Activated naive CD8-positive, alpha-beta T cell treated with anti-CD3 and anti-CD28 coated beads, Interleukin-2, amount 10 ng/mL, durations not matched to agents 7 days and 5 days (primary cell): Measurements from ENCODE around the gene WDFY4. TPM values are rescaled to one million over a fixed set of nuclear protein-coding genes. Genes with fewer than 3 reads are reported as not detected.

Experiments used
- ATAC-seq: fragments of 150-1000 bp; cut with Tn5 transposase; one replicate; pipeline ENCODE4 v1.10.0; 2021; ENCODE audit warnings: low read depth, moderate library complexity
- POLR2A ChIA-PET: fragments of 350-600 bp; sonication (Branson Sonifier 250); formaldehyde crosslinking; loops from one replicate; lab custom pipeline; 2021; ENCODE audit warnings: antibody characterized with exemption; lab: Charles Lee
- DNase-seq: peaks from one replicate; pipeline ENCODE4 v3.0.0; 2021
- H3K27ac Mint-ChIP-seq: one replicate; pipeline ENCODE4 v1.8.0; 2022; ENCODE audit warnings: mild to moderate bottlenecking, mixed read lengths
- H3K27me3 Mint-ChIP-seq: one replicate; pipeline ENCODE4 v1.8.0; 2022; ENCODE audit warnings: mild to moderate bottlenecking, moderate library complexity, mixed read lengths
- H3K36me3 Mint-ChIP-seq: one replicate; pipeline ENCODE4 v1.8.0; 2021; ENCODE audit warnings: mild to moderate bottlenecking, mixed read lengths
- H3K4me1 Mint-ChIP-seq: one replicate; pipeline ENCODE4 v1.8.0; 2021; ENCODE audit warnings: mixed read lengths
- H3K4me3 Mint-ChIP-seq: one replicate; pipeline ENCODE4 v1.8.0; 2022; ENCODE audit warnings: mild to moderate bottlenecking, moderate library complexity, mixed read lengths
- H3K9me3 Mint-ChIP-seq: one replicate; pipeline ENCODE4 v1.8.0; 2021; ENCODE audit warnings: mixed read lengths
- total RNA-seq, 2 experiments: library from RNA; stranded (reverse); gene quantifications; one replicate each; pipeline ENCODE4 v1.2.3, GENCODE V29; 2021

WDFY4 gene
- total RNA-seq, 2 experiments from 2014 or later: 1.5 to 2.4 TPM

DNA sequence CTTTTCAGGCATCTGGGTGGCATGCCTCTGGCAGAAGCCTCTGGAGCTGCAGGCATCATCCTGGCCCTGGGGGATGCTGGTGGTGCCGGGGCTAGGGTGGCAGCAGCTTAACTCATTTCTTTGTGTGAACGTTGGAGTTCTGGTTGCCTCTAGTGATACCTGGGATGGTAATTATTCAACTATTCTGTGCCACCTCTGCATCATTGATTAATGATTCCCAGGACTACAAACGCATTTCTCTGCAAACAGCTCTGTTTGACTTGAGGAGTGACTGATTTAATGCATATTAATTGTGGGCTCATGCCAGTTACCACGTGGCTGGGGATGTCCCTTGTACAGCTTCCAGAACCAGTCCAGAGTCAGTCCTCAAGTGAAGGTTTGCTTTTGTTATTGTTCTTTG, 199.0 kb downstream of the WDFY4 start:
- H3K27me3 Mint-ChIP-seq: peaks cover 1% of the 10 kb centered on the region
- no peak overlapping the region for H3K27ac Mint-ChIP-seq
- ATAC-seq (no peak), DNase-seq (no peak)
- no peaks in the 10 kb centered on the region for H3K9me3 Mint-ChIP-seq
- H3K4me3 Mint-ChIP-seq: no peak overlapping the region
- POLR2A ChIA-PET: no interaction called here
- peaks cover 3% of the 10 kb centered on the region for H3K4me1 Mint-ChIP-seq
- H3K36me3 Mint-ChIP-seq: no peaks in the 10 kb centered on the region

DNA sequence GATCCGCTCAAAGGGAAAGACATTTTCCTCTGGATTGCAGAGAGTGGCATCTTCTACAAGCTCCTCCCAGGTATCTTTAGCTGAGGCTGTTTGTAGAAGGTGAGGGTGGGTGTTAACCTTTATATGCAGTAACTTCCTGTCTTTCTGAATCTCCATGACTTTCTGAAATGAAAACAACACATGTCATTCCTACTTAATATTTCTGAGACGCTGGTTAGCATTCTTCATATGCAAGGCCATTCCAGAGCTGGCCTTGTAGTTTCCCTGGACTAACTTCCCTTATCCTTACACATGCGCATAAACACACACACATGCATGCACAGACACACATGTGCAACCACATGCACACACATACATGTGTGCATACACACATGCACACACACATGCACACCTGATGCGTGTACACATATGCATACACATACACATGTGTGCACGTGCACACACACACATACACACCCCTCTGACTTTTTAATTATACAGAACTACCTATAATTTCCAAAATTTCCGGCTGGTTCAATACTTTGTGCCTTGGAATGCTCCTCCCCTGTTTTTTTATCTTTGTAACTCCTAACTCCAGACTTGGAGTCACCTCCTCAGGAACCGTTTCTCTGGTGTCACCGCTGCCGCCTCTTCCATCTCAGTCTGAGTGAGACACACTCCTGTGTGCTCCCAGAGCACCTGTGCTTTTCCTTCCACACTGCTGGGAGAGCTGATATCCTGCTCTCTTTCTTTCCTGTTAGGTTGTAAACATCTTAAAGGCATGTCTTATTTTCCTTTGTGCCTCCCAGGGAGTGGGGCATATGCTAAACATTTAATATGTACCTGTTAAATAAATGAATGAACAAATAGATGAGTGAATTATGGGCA, 199.7 kb downstream of the WDFY4 start:
- Mint-ChIP-seq H3K4me3 (no peak overlapping the region), H3K4me1 (peaks cover 3% of the 10 kb centered on the region), H3K27ac (no peak overlapping the region), H3K27me3 (peaks cover 1% of the 10 kb centered on the region), H3K9me3 (no peaks in the 10 kb centered on the region), H3K36me3 (no peaks in the 10 kb centered on the region)
- DNase-seq (no peak), ATAC-seq (no peak)
- POLR2A ChIA-PET: no interaction called here

DNA sequence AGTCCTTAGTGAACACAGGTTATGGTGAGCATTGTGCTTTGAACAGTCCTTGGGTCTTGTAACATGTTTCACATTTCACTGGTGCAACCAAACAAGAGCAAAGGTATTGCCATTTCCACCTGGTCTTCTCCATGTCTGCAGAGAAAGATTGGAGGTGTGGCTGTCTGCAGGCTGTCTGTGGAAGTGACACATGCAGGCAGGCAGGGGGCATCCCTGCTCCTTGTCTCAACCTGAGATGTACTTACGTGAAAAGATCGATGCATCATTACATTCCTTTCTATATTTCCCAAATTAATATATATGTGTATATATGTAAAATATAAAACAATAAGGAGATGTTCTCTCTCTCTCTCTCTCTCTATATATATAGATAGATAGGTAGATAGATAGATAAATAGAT, 200.7 kb downstream of the WDFY4 start:
- ATAC-seq: no peak
- no peak overlapping the region for H3K4me3 Mint-ChIP-seq
- no peaks in the 10 kb centered on the region for H3K36me3 Mint-ChIP-seq
- peaks cover 1% of the 10 kb centered on the region for H3K27me3 Mint-ChIP-seq
- peaks cover 3% of the 10 kb centered on the region for H3K4me1 Mint-ChIP-seq
- no peak overlapping the region for H3K27ac Mint-ChIP-seq
- no peaks in the 10 kb centered on the region for H3K9me3 Mint-ChIP-seq
- POLR2A ChIA-PET: no interaction called here
- no peak for DNase-seq

DNA sequence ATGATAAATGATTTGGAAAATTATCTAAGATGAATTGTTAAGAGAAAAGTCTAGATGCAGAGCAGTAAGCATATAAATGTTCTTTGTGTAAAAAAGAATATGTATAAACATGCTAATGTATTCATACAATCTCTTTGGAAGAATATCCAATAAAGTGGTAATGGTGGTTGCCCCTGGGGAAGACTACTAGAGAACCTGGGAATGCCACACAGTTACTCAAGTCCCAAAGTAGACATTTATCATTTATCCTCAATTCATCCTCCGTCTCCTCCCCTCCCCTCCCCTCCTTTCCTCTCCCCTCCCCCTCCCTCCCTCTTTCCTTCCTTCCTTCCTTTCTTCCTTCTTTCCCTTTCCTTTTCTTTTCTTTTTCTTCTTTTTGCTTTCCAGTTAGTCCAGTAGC, 203.3 kb downstream of the WDFY4 start:
- Mint-ChIP-seq H3K9me3 (no peaks in the 10 kb centered on the region), H3K4me1 (peaks cover 3% of the 10 kb centered on the region), H3K36me3 (no peaks in the 10 kb centered on the region), H3K27me3 (no peaks in the 10 kb centered on the region), H3K27ac (no peak overlapping the region), H3K4me3 (no peak overlapping the region)
- POLR2A ChIA-PET: no interaction called here
- no peak for ATAC-seq
- DNase-seq: no peak

DNA sequence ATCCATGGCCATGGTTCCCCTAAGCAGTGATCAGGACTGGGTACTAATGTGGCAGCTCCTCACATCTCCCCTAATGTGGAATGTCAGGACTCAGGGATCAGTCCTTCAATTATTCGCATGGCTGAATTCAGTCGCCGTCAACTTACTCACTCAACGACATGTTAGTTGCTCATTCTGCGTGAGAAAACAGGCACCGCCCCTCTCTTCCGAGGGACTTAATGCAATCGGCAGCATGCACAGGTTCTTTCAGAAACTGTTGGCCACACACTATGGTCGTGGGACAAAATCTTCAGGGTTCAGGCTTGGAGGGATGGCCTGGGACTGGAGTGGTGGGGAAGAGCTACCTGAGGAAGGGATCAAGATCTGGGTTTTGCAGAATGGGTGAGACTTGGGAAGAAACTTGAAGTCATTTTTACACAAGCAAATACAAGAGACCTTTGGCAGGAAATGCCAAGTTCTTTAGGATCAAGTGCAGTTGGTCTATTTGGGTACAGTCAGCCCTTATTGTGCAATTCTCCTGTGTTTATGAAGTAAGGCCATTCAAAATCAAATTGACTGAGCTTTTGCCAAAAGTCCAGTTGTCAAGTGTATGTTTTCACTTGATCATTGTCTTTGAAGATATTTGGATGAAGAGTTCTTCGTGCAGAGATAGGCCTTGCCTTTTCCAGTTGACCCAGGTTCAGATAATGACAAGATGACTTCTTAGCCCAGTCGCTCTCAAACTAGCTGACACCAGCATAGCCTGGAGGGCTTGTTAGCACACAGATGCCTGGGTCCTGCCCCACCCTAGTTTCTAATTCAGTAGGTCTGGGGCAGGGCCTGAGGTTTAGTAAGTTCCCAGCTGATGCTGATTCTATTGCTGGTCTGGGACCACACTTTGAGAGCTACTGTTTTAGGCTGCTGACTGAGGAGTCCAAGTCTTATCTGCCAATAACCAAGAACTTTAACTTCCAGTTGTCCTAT, 206.5 kb downstream of the WDFY4 start:
- no peak overlapping the region for H3K4me3 Mint-ChIP-seq
- POLR2A ChIA-PET: no interaction called here
- no peak overlapping the region for H3K27ac Mint-ChIP-seq
- ATAC-seq (no peak), DNase-seq (no peak)
- H3K4me1 Mint-ChIP-seq: no peaks in the 10 kb centered on the region
- no peaks in the 10 kb centered on the region for H3K9me3 Mint-ChIP-seq
- H3K27me3 Mint-ChIP-seq: no peaks in the 10 kb centered on the region
- no peaks in the 10 kb centered on the region for H3K36me3 Mint-ChIP-seq

DNA sequence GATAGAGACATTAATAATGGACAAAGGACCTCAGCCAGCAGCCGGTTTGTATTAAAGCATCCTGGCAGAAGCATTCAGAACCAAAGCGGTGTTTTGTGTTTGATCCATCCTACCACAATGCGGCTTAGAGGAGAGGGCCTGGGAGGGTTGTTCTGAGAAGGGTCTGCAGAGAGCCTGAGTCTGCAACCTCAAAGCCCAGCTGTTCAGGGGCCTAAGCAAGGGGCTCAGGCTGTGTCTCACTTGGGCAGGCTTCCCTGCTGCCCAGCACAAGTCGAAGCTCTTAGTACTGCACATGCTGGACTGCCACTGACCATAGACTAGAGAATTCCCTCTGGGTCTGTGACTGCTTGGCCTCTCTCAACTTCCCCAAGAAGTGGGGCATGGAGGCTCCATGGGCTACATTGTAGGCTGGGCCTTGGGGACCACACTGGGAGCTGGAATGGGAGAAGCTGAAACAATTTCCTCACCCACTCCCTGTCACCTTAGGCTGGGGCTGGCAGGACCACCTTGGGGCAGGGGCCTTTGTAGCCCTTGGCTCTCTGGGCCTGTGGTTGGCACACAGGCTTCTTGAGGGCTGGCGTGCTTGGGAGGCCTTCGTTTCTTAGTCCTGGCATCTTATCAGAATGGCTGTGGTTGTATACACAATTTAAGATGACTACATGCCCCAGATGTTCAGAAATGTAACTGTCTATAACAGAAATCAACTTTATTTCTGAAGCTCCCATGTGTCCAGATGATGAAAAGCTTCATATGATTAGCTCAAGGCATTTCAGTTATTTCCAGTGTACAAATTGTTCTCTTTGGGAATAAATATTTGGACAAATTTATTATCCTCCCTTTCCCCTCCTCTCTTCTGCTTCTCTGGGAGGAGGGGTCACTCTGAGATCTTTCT, 210.5 kb downstream of the WDFY4 start:
- H3K27ac Mint-ChIP-seq: no peak overlapping the region
- no peaks in the 10 kb centered on the region for H3K27me3 Mint-ChIP-seq
- H3K4me3 Mint-ChIP-seq: no peak overlapping the region
- POLR2A ChIA-PET: no interaction called here
- no peaks in the 10 kb centered on the region for H3K9me3 Mint-ChIP-seq
- DNase-seq (no peak), ATAC-seq (no peak)
- H3K4me1 Mint-ChIP-seq: no peaks in the 10 kb centered on the region
- H3K36me3 Mint-ChIP-seq: no peaks in the 10 kb centered on the region

DNA sequence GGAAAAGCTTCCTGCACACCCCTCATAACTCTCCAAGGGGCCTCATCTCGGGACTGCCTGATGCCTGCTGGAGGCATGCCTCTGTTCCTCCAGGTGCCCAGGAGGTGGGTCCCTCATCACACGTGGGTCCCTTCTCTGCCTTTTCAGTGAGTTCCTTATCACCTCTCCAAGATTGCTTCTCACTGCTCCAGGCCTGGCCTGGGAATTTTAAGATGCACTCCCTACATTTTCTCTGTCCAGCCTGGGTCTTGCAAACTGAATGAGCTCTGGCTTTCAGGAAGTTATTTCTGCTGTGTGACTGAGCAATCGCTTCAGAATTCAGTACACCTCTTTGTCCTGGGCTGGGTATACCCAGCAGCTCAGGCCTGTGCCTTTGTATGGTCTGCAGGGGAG, 211.1 kb downstream of the WDFY4 start:
- Mint-ChIP-seq H3K4me1 (no peaks in the 10 kb centered on the region), H3K9me3 (no peaks in the 10 kb centered on the region), H3K27ac (no peak overlapping the region), H3K27me3 (no peaks in the 10 kb centered on the region), H3K36me3 (no peaks in the 10 kb centered on the region), H3K4me3 (no peak overlapping the region)
- POLR2A ChIA-PET: no interaction called here
- no peak for DNase-seq
- ATAC-seq: no peak

DNA sequence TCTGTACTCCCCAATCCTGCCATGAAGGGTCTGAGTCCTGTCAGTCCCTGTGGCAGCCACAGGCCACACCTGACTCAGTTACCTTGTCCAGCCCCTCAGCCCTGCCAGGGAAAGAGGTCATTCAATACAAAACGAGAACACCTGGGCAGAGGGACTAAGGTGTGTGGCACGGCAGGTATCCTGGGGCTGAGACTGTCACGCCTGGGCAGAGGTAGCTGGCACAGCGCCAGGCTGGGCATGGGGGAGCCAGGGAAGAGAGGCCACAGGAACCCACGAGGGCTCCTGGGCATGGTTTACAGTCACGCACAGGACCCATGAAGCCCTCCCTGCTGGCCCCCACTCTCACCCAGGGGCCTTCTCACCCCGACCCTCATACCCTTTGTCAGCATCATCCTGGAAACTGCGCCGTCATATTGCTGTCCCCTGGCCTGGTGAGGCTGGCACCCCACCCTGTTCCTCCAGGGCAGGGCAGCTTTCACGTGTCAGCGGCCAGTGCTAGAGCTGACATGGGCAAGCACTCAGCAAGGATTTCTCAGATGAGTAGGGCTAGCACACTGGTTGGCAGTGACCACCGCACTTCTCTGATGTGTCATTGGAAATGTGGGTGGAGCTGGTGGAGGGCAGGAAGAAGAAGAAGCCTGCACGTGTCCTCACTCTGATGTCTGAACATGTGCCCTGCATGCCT, 212.2 kb downstream of the WDFY4 start:
- Mint-ChIP-seq H3K27me3 (no peaks in the 10 kb centered on the region), H3K4me3 (no peak overlapping the region), H3K9me3 (no peaks in the 10 kb centered on the region), H3K27ac (no peak overlapping the region), H3K36me3 (no peaks in the 10 kb centered on the region), H3K4me1 (no peaks in the 10 kb centered on the region)
- ATAC-seq (no peak), DNase-seq (no peak)
- POLR2A ChIA-PET: no interaction called here

DNA sequence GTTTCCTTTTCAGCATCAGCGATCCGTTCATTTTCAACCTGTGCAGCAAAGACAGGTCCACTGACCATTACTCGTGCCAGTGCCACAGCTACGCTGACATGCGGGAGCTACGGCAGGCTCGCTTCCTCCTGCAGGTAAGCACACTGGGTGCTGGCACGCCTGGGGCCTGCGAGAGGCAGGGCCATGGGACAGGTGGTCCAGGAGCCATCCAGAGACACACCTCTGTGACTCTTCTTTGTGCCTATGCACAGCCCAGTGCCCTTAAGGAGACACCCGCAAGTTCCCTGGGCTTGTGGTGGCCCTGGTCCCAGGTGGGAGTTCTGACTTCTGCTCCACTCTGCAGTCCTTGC, 212.7 kb downstream of the WDFY4 start:
- H3K9me3 Mint-ChIP-seq: no peaks in the 10 kb centered on the region
- POLR2A ChIA-PET: no interaction called here
- no peaks in the 10 kb centered on the region for H3K27me3 Mint-ChIP-seq
- no peak for DNase-seq
- H3K27ac Mint-ChIP-seq: no peak overlapping the region
- H3K4me3 Mint-ChIP-seq: no peak overlapping the region
- no peaks in the 10 kb centered on the region for H3K36me3 Mint-ChIP-seq
- H3K4me1 Mint-ChIP-seq: no peaks in the 10 kb centered on the region
- no peak for ATAC-seq

DNA sequence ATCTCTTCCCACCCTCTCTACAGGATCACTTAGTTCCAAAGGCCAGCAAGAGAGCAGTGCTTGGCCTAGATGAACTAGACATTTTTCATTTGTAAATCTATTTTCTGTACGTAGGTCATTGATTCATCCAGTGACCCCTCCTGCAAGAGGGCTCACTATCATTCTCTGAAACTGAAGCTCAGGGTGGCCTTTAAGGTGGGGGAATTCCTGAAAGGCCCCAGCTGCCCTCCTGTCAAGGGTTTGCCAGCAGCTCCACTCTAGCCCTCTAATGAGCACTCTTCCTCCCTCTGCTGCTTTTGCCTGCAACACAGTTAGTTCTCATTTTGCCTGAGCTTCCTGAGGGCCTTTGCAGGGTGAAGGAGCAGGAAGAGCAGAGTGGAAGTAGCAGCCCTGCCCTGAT, 213.8 kb downstream of the WDFY4 start:
- Mint-ChIP-seq H3K27ac (no peak overlapping the region), H3K36me3 (no peaks in the 10 kb centered on the region), H3K4me1 (no peaks in the 10 kb centered on the region), H3K4me3 (no peak overlapping the region), H3K27me3 (no peaks in the 10 kb centered on the region), H3K9me3 (no peaks in the 10 kb centered on the region)
- ATAC-seq: no peak
- POLR2A ChIA-PET: no interaction called here
- no peak for DNase-seq

DNA sequence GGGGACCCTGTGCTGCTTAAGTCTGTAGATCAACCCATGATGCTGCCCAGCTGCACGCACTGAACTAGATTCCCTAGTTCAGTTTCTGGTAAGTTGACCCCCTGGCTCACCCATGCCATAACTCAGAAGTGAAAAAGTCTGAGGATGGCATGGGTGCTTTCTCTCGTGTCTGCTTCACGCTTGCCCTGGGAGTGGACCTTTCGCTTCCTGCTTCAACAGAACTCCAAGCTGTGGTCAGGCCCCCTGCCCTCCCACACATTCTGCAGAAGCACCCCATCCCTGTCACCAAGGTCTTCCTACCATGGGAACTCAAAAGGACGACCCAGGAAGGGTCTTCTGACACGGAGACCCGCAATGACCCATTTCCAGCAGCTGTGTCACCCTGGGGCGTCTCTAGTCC, 215.1 kb downstream of the WDFY4 start:
- Mint-ChIP-seq H3K27ac (no peak overlapping the region), H3K4me1 (no peaks in the 10 kb centered on the region), H3K27me3 (no peaks in the 10 kb centered on the region), H3K4me3 (no peak overlapping the region), H3K36me3 (no peaks in the 10 kb centered on the region), H3K9me3 (no peaks in the 10 kb centered on the region)
- DNase-seq: no peak
- no peak for ATAC-seq
- POLR2A ChIA-PET: no interaction called here

DNA sequence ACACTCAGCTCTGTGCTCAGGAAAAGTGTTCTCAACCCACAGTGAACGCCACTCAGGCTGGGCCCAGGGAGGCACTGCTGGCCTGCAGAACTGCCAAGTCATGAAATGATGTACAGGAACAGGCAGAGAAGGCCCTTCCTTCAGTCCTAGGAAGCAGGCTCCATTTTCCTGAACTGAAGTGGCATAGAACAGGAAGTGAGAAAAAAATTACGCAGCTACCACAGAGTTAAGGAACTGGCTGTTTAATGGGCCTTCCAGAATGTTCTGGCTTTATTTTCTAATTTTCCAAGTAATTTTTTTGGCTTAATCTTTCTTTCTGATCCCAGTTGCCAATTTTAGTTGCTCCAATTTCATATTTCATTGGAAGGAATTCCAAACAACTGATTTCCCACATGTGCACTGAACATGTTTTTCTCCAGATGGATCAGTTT, 215.7 kb downstream of the WDFY4 start:
- peaks cover 2% of the 10 kb centered on the region for H3K27me3 Mint-ChIP-seq
- POLR2A ChIA-PET: no interaction called here
- ATAC-seq: no peak

DNA sequence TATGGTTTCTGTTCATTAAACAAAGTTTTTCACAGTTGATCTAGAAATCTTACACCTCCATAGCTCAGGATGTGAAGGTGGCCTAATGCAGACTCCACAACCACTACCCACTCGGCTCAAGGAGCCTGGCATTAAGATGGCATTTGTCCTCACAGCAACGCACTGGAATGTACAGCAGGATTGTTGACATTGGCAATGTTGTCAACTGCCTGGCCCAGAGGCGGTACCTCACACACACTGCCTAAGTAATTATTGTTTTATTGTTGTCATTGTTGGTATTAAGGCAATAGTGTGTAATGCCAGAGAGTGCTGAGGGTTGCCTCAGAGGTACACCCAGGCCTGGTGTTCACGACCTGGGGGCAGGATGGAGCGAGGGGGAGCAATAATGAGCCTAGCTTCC, 216.6 kb downstream of the WDFY4 start:
- no peaks in the 10 kb centered on the region for H3K4me1 Mint-ChIP-seq
- no peak for ATAC-seq
- DNase-seq: no peak
- no peaks in the 10 kb centered on the region for H3K9me3 Mint-ChIP-seq
- H3K27ac Mint-ChIP-seq: no peak overlapping the region
- POLR2A ChIA-PET: no interaction called here
- H3K27me3 Mint-ChIP-seq: peaks cover 2% of the 10 kb centered on the region
- no peaks in the 10 kb centered on the region for H3K36me3 Mint-ChIP-seq
- no peak overlapping the region for H3K4me3 Mint-ChIP-seq

More for the DNA sequence above, 215.7 kb downstream of the WDFY4 start:
- no peak overlapping the region for H3K27ac Mint-ChIP-seq
- H3K36me3 Mint-ChIP-seq: no peaks in the 10 kb centered on the region
- DNase-seq: no peak
- H3K4me1 Mint-ChIP-seq: no peaks in the 10 kb centered on the region
- no peaks in the 10 kb centered on the region for H3K9me3 Mint-ChIP-seq
- H3K4me3 Mint-ChIP-seq: no peak overlapping the region
